SU-DHL-6 (cell line): ENCODE data around the gene PROCR.
"Not testable (repeated sequence)": the region's sequence is repeated elsewhere in the genome, so short reads cannot be mapped to it uniquely, and the experiment has no call there.

Experiments used
- H2AFZ ChIP-seq: fragments of 200-600 bp; sonication (generic); 2 replicates; pipeline ENCODE4 v1.6.1; 2014; ENCODE audit warnings: low read depth, mild to moderate bottlenecking, moderate library complexity, mixed read lengths, antibody characterized with exemption, low read length; ENCODE audit not compliant: severe bottlenecking
- H3F3A ChIP-seq: fragments of 200-600 bp; shearing (Covaris generic); 2 replicates; pipeline ENCODE4 v1.6.0; 2016; ENCODE audit warnings: antibody characterized with exemption, mild to moderate bottlenecking; ENCODE audit not compliant: insufficient read depth
- H3K27ac ChIP-seq: fragments of 200-600 bp; sonication (generic); 2 replicates; pipeline ENCODE4 v1.5.1; 2016; ENCODE audit warnings: low read depth, mild to moderate bottlenecking, low read length, moderate library complexity, mixed read lengths
- H3K27me3 ChIP-seq: fragments of 200-600 bp; sonication (generic), shearing (Covaris generic); 2 replicates; pipeline ENCODE4 v1.6.0; 2014; ENCODE audit warnings: mild to moderate bottlenecking, low read length
- H3K36me3 ChIP-seq: fragments of 200-600 bp; sonication (generic); 2 replicates; pipeline ENCODE4 v1.6.1; 2014; ENCODE audit warnings: mild to moderate bottlenecking, low read length, mixed read lengths
- H3K4me2 ChIP-seq: fragments of 300-600, 200-600 bp; shearing (Covaris generic), sonication (generic); 2 replicates; pipeline ENCODE4 v1.6.0; 2014; ENCODE audit warnings: low read length, low read depth, mild to moderate bottlenecking; ENCODE audit not compliant: poor library complexity, severe bottlenecking
- H3K4me3 ChIP-seq: fragments of 200-600 bp; sonication (generic); 2 replicates; pipeline ENCODE4 v1.5.1; 2014; ENCODE audit warnings: antibody characterized with exemption, low read length, mild to moderate bottlenecking, mixed read lengths; ENCODE audit not compliant: insufficient read depth, poor library complexity, severe bottlenecking
- H3K79me2 ChIP-seq: fragments of 200-600 bp; sonication (generic); 2 replicates; pipeline ENCODE4 v1.6.1; 2014; ENCODE audit warnings: mild to moderate bottlenecking, low read length, moderate library complexity; ENCODE audit not compliant: insufficient read depth
- H3K9ac ChIP-seq: fragments of 200-600 bp; sonication (generic); 2 replicates; pipeline ENCODE4 v1.7.0; 2014; ENCODE audit warnings: mild to moderate bottlenecking, low read length
- H3K9me2 ChIP-seq: fragments of 200-600 bp; sonication (generic); replicated peaks from 2 replicates; pipeline ENCODE4 v1.6.1; 2014; ENCODE audit warnings: low read length; ENCODE audit not compliant: insufficient read depth
- H3K9me3 ChIP-seq: fragments of 200-600 bp; sonication (generic); 2 replicates; pipeline ENCODE4 v1.6.1; 2014; ENCODE audit warnings: low read length, mixed read lengths; ENCODE audit not compliant: insufficient read depth
- H4K20me1 ChIP-seq: fragments of 200-600 bp; sonication (generic); 2 replicates; pipeline ENCODE4 v1.6.1; 2014; ENCODE audit warnings: low read depth, mild to moderate bottlenecking, antibody characterized with exemption, low read length, moderate library complexity, mixed read lengths
- EZH2phosphoT487 ChIP-seq: fragments of 200-600 bp; sonication (generic), shearing (Covaris generic); conservative IDR thresholded peaks from 2 replicates; pipeline ENCODE4 v1.6.1; 2018; ENCODE audit warnings: mild to moderate bottlenecking, antibody characterized with exemption, low read length, moderate library complexity, mixed read lengths
- TF ChIP-seq, protein P1 (sequence below): fragments of 200-600 bp; sonication (generic); IDR thresholded peaks from one replicate; pipeline ENCODE4 v1.5.1; 2017; ENCODE audit warnings: antibody characterized with exemption, mild to moderate bottlenecking, low read length, moderate library complexity; ENCODE audit not compliant: insufficient read depth, poor library complexity, severe bottlenecking

The PROCR gene

DNA sequence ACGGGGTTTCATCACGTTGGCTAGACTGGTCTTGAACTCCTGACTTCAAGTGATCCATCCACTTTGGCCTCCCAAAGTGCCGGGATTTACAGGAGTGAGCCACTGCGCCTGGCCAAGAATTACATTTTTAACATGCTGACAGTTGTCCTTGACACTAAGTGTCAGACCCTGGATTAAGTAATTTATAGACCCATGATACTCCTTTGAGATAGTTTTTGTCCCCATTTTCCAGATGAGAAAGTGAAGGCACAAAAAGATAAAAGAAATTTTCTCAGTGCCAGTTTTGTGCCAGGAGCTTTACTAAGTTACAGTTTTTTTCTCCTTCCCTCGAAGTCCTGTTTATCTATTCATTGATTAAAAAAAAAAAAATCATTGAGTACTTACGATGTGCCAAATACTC lies 14.9 kb upstream of the PROCR start:
- Histone ChIP-seq H3K79me2 (no peaks in the 10 kb centered on the region), H3K9me2 (no peaks in the 10 kb centered on the region), H3K27ac (no peak overlapping the region), H3K4me2 (no peak overlapping the region), H2AFZ (no peak overlapping the region), H3K9ac (no peak overlapping the region), H3F3A (no peaks in the 10 kb centered on the region), H3K27me3 (no peaks in the 10 kb centered on the region), H4K20me1 (no peaks in the 10 kb centered on the region), H3K9me3 (no peaks in the 10 kb centered on the region), H3K4me3 (no peak overlapping the region), H3K36me3 (no peaks in the 10 kb centered on the region)
- TF ChIP-seq EZH2phosphoT487, result no peak
- TF ChIP-seq, protein P1, sequence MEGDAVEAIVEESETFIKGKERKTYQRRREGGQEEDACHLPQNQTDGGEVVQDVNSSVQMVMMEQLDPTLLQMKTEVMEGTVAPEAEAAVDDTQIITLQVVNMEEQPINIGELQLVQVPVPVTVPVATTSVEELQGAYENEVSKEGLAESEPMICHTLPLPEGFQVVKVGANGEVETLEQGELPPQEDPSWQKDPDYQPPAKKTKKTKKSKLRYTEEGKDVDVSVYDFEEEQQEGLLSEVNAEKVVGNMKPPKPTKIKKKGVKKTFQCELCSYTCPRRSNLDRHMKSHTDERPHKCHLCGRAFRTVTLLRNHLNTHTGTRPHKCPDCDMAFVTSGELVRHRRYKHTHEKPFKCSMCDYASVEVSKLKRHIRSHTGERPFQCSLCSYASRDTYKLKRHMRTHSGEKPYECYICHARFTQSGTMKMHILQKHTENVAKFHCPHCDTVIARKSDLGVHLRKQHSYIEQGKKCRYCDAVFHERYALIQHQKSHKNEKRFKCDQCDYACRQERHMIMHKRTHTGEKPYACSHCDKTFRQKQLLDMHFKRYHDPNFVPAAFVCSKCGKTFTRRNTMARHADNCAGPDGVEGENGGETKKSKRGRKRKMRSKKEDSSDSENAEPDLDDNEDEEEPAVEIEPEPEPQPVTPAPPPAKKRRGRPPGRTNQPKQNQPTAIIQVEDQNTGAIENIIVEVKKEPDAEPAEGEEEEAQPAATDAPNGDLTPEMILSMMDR, result no peak

DNA sequence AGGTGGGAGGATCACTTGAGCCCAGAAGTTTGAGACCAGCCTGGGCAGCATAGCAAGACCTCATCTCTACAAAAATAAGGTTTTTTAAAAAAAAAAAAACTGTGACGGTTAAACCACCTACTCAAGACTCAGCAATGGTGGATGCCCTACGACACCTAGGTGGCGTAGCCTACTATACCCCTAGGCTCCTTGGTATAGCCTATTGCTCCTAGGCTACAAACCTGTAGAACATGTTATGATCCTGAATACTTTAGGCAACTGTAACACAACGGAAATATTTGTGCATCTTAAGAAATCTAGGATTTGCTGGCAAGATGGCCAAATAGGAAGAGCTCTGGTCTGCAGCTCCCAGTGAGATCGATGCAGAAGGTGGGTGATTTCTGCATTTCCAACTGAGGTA lies 11.5 kb upstream of the PROCR start:
- not testable (repeated sequence) for H4K20me1 ChIP-seq, H3K79me2 ChIP-seq, H3K9me3 ChIP-seq, H3K4me3 ChIP-seq, H3K9ac ChIP-seq, H3F3A ChIP-seq, H2AFZ ChIP-seq, H3K27ac ChIP-seq, H3K27me3 ChIP-seq, H3K36me3 ChIP-seq, H3K9me2 ChIP-seq, H3K4me2 ChIP-seq

DNA sequence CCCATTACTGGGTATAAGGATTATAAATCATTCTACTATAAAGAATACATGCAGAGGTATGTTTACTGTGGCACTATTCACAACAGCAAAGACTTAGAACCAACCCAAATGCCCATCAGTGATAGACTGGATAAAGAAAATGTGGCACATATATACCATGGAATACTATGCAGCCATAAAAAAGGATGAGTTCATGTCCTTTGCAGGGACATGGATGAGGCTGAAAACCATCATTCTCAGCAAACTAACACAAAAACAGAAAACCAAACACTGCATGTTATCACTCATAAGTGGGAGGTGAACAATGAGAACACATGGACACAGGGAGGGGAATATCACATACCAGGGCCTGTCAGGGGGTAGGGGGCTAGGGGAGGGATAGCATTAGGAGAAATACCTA lies 7.3 kb upstream of the PROCR start:
- H3F3A ChIP-seq, H2AFZ ChIP-seq, H3K9me3 ChIP-seq, H3K79me2 ChIP-seq, H3K27me3 ChIP-seq, H3K9ac ChIP-seq, H3K4me3 ChIP-seq, H3K27ac ChIP-seq, H3K4me2 ChIP-seq, H4K20me1 ChIP-seq, H3K36me3 ChIP-seq, H3K9me2 ChIP-seq: not testable (repeated sequence)

DNA sequence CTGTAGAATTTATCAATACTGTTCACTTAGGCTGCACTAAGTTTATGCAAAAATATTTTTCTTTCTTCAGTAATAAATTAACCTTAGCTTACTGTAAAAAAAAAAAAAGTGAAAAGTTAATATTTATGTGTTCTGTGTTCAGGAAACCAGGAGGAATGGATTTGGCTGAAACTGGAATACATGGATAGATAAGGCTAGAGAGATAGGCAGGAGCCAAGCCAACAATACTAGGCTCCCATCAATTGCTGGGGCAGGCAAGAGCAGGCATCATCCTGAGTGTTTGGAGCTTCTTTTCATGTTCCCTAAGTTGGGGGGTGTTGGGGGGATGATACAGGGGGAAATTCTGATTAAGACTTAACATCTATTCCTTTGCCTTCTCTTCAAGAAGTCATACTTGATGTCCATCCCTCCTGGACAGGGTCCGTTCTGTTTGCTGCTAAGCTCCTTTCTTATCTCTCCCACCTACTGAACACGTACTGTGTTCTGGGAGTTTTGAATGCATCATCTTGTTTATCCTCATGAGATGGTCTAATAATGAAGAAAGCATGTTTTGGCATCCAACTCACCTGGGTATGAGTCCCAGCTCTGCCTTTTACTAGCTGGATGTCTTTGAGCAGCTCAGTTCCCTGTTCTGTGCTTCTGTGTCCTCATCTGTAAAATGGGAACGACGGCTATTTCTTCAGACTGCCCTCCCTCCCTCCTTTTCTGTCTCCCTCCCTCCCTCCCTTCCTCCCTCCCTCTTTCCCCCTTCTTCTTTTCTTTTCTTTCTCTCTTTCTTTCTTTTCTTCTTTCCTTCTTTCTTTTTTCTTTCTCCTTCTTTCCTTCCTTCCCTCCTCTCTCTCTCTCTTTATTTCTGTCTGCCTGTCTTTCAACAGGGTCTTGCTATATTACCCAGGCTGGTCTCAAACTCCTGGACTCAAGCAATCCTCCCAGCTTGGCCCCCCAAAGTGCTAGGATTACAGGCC lies 6.4 kb upstream of the PROCR start:
- H3K9me2 ChIP-seq, result no peaks in the 10 kb centered on the region
- H2AFZ ChIP-seq, result no peak overlapping the region
- no peaks in the 10 kb centered on the region for H4K20me1 ChIP-seq
- no peak for TF ChIP-seq EZH2phosphoT487
- TF ChIP-seq, protein P1, result no peak
- H3K27ac ChIP-seq, result no peak overlapping the region
- H3K79me2 ChIP-seq, result no peaks in the 10 kb centered on the region
- H3K36me3 ChIP-seq, result no peaks in the 10 kb centered on the region
- no peak overlapping the region for H3K4me2 ChIP-seq
- H3K4me3 ChIP-seq, result no peak overlapping the region
- H3K9me3 ChIP-seq, result no peaks in the 10 kb centered on the region
- no peaks in the 10 kb centered on the region for H3F3A ChIP-seq
- no peaks in the 10 kb centered on the region for H3K27me3 ChIP-seq
- H3K9ac ChIP-seq, result no peak overlapping the region
